OCI-M2 (cell line): Measurements from ENCODE around the gene SRRM3.
"Not testable (repeated sequence)": the region's sequence is repeated elsewhere in the genome, so short reads cannot be mapped to it uniquely, and the experiment has no call there.

Experiments
- DNase-seq: peaks from one replicate; lab custom pipeline; 2025; ENCODE audit not compliant: unreplicated experiment; lab: John Stamatoyannopoulos, UW

Gene SRRM3

DNA sequence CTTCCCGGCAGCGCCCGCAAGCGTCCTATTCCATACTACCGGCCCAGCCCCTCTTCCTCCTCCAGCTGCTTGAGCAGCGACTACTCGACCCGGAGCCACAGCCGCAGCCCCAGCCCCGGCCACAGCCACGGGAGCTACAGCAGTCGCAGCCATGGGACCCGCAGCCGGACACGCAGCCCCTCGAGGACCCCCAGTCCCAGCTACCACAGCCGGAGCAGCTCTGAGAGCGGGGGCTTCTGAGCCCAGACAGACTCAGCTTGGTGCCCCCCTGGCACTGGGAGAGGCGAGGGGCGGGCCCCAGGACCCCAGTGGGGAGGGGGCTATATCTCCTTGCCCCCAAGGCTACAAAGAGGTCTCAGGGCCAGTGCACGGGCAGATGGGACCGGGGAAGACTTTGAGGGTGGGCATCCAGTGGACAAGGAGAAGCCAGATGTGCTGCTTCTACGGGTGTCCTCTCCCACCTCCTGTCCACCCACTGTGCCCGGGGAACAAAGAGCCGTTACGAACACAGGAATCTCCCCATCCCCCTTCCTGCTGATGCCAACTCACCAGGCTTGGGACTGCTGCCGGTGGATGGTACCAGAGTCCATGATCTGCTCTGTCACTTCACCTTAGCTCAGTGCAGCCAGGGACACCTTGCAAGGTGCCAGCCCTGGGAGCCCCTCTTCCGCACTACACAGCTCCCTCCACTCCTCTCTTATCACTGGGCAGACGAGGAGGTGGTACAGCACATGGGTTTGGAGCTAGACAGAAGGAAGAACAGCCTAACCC, 84.1 kb downstream of the SRRM3 start:
- no peak for DNase-seq

DNA sequence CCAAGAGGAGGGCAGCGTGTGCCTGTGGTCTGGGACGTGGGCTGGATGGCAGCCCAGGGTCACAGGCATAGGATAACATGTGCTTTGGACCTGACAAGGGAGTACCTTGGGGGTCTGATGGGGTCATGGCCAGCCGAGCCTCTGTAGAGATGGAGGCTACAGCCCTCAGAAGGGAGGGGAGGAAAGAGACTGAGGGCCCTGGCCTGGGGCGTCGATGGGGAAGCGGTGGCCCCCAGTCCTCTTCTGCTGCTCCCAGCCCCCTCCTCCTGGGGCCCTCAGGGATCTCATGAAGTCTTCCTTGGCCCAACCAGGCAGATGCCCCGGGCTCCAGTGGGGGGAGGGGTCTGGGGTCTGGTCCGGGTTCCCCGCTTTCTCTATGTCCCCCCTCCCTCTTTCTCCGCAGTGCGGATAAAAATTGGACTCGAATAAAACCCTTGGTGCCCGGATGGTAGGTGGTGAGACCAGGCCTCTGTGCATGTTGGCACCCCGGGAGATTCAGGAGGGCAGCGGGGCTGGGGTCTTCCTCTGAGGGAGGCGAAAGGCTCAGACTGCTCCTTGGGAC, 85.2 kb downstream of the SRRM3 start:
- no peak for DNase-seq

DNA sequence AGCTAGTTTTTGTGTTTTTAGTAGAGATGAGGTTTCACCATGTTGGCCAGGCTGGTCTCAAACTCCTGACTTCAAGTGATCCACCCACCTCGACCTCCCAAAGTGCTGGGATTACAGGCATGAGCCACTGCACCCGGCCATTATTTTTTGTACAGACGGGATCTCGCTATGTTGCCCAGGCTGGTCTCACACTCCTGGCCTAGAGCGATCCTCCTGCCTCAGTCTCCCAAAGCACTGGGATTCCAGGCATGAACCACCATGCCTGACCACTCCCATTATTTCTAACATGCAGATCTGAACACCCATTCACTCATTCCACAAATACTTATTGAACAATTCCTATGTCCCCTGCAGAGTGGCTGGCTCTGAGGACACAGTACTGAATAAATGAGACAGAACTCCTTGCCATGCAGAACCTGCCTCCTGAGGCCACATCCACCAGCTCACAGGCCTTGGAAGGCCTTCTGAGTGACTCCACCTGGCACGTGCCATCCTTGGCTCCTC, 89.2 kb downstream of the SRRM3 start:
- not testable (repeated sequence) for DNase-seq

DNA sequence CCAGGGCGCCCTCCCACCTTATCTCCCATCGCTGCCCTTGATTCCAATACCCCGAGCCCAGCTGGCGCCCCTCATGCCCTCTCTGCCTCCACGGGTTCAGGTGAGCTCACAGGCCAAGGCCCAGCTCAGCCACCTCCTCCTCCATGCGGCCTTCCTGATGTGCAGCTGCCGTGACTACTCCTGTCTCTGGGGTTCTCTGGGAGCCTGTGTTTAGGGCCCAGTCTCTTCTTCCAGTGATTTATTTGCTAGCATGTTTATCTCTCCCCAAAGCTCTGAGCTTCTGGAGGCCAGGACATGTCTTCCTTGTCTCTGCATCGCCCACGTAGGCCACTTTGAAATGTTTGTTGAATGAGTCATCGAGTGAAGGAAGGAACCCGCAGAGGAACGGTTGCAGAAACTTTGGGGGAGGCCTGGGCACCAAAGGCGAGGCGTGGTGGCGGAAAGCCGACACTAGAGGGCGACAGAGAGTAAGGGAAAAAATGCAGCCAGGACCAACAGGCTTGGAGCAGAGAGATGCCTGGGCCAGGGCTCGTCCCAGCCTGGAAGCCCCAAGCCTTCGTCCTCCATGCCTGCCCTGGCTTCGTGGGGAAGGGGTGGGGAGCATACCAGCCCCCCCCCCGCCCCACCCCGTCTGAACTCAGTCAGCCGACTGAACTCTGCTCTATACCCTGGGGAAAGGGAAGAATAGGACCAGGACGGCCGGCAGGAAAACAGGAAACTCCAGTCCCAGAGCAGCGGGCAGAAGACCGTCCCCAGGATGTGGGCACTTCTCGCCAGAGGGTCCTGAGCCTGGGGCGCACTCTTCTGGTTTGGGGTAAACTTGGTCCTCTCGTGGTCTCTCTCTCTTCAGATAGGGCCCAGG, 89.9 kb downstream of the SRRM3 start:
- peak; percentile 73 for DNase-seq

DNA sequence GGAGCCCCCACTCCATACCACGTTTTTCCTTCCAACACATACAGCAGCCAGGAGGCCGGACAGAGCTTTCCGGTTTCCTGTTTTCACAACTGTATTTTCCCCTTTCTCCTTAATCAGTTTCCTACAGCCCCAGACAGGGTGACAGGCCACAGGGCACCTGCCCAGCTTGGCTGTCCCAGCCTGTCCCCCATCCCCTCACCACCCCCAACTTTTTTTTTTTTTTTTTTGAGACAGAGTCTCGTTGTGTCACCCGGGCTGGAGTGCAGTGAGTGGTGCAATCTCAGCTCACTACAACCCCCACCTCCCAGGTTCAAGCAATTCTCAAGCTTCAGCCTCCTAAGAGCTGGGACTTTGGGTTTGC, 90.5 kb downstream of the SRRM3 start:
- no peak for DNase-seq

DNA sequence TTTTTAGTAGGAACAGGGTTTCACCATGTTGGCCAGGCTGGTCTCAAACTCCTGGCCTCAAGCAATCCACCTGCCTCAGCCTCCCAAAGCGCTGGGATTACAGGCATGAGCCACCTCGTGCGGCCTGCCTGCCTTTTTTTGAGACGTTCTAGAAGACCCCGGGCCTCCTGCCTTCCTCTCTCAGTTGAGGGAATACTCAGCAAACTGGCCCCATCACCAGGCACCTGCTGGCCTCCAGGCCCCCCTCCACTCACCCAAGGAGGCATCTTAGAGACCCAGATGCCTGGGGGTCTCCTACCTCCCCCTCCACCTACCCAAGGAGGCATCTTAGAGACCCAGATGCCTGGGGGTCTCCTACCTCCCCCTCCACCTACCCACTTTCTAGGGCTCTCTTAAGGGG, 91.2 kb downstream of the SRRM3 start:
- not testable (repeated sequence) for DNase-seq

DNA sequence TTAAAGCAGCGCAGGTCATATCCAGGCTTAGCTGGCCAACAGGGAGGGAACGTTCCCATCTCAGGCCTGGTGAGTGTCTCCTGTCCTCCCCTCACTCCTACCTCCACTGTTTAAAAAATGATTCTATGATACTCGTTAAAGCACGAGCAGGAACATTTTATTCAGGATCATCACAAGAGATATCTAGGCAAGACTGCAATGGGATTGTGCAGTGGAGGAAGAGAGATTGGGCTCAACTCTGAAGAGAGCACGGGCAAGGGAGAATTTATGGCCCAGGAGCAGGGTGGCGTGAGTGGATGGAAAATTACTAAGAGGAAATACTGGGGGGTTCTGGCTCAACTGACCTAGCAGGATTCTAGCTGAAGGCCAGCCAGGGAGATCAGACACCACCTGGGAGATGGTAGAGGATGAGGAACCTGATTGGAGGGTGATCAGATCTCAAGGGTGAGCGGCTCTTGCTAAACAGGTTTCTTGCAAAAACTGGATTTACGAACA, 91.8 kb downstream of the SRRM3 start:
- DNase-seq = no peak

DNA sequence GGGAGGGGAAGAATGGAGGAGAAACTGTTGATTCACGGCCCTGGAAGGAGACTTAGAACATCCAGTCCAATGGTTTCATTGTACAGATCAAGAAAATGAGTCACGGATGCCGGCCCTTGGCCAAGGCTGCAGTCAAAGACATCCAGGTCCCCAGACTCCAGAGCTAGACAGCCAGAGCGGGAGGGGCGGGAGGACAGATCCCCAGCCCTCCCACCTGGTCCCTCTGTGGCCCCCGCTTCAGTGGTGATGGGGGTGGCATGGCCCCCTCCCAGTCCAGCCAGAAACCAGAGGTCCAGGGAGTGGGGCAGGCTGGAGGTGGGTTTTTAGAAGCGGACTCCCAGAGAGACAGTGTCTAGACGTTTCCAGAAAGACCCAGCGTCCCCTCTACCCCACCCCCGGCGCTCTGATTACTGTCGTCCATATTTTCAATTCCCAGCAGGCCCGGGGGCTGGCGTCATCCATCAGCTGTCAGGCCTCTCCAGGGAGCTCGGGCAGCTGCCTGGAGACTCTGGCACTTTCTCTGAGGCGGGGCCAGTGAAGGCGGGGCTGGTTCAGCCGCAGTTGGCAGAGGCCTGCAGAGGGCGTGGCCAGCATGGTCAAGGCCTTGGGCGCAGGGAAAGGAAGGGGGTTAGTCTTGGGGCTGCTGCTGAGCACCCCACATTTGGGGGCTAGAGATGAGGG, 92.8 kb downstream of the SRRM3 start:
- DNase-seq = no peak

DNA sequence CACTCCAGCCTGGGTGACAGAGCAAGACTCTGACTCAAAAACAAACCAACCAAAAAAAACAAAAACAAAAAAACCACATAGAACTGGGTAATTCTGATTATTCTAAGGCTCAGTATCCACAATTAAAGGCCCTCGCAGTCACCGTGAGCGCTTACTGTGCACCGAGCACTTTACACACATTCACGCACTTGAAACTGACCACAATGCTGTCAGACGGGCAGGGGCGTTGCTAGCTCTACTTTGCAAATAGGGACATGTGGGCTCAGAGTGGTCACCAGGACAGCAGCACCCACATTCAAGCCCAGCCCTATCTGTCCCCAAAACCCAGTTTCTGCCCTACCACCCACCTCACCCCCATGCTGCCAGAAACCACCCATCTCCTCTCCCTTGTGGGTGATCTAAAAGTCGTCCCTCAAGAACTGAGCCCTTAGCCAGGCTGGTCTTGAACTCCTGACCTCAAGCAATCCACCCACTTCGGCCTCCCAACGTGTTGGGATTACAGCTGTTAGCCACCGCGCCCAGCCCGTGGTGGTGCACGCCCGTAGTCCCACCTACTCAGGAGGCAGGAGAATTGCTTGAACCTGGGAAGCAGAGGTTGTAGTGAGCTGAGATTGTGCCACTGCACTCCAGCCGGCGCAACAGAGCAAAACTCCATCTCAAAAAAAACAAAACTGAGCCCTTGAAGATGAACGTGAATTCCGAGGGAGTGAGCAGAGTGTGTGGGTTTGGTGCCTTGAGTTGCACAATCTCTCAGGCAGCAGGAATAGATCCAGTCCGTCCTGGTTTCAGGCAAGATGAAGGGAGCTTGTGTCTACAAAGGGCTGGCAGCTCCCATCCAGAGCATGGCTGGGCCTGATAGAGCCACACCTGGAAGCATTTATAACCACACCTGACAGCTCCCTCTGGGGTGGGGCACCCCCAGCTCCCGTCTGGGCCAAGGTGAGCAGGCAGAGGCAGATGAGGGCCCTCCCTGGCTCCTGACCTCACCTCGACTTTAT, 95.3 kb downstream of the SRRM3 start:
- no peak for DNase-seq

DNA sequence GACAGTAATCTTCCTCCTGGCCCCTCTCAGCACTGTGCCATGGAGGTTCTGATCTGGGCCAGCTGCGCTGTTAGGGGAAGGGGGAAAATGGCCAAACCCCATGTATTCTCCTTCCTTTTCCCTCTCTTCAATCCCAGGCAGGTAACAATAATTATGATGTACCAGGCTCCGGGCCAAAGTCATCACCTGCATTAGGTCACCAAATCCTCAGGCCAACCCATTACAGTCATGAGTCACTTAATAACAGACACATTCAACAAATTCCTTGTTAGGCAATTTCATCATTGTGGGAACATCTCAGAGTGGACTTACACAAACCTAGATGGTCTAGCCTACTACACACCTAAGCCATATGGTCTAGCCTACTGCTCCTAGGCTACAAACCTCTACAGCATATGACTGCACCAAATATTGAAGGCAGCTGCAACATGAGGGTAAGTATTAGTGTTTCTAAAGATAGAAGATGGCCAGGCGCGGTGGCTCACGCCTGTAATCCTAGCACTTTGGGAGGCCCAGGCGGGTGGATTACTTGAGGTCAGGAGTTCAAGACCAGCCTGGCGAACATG, 98.6 kb downstream of the SRRM3 start:
- no peak for DNase-seq

DNA sequence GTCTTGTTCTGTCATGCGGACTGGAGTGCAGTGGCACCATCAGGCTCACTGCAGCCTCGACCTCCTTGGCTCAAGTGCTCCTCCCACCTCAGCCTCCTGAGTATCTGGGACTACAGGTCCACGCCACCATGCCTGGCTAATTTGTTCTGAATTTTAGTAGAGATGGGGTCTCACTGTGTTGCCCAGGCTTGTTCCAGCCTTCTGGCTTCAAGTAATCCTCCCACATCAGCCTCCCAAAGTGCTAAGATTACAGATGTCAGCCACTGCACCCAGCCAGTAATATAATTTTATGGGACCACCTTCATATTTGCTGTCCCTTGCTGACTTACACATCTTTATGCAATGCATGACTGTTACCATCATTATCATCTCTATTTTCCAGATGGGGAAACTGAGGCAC, 99.3 kb downstream of the SRRM3 start:
- no peak for DNase-seq

DNA sequence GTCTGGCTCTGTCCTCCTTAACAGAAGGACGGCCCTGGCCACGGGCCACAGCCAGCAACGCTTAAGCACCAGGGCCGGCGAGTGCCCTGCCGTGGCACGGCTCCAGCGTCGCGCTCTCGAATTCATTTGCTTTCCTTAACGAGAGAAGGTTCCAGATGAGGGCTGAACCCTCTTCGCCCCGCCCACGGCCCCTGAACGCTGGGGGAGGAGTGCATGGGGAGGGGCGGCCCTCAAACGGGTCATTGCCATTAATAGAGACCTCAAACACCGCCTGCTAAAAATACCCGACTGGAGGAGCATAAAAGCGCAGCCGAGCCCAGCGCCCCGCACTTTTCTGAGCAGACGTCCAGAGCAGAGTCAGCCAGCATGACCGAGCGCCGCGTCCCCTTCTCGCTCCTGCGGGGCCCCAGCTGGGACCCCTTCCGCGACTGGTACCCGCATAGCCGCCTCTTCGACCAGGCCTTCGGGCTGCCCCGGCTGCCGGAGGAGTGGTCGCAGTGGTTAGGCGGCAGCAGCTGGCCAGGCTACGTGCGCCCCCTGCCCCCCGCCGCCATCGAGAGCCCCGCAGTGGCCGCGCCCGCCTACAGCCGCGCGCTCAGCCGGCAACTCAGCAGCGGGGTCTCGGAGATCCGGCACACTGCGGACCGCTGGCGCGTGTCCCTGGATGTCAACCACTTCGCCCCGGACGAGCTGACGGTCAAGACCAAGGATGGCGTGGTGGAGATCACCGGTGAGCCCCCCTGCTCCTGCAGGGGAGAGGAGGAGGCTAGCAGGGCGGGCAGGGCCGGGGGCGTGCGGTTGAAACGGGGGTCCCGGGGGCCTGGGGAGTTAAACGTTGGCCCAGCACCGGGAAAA, 100.9 kb downstream of the SRRM3 start, which contains the start of gene HSPB1:
Gene HSPB1, plus strand, starts transcription at position 327 of the 855 bp plus-strand sequence. Its CDS starts 40 bp downstream, at position 367.
- DNase-seq = peak; percentile 49

DNA sequence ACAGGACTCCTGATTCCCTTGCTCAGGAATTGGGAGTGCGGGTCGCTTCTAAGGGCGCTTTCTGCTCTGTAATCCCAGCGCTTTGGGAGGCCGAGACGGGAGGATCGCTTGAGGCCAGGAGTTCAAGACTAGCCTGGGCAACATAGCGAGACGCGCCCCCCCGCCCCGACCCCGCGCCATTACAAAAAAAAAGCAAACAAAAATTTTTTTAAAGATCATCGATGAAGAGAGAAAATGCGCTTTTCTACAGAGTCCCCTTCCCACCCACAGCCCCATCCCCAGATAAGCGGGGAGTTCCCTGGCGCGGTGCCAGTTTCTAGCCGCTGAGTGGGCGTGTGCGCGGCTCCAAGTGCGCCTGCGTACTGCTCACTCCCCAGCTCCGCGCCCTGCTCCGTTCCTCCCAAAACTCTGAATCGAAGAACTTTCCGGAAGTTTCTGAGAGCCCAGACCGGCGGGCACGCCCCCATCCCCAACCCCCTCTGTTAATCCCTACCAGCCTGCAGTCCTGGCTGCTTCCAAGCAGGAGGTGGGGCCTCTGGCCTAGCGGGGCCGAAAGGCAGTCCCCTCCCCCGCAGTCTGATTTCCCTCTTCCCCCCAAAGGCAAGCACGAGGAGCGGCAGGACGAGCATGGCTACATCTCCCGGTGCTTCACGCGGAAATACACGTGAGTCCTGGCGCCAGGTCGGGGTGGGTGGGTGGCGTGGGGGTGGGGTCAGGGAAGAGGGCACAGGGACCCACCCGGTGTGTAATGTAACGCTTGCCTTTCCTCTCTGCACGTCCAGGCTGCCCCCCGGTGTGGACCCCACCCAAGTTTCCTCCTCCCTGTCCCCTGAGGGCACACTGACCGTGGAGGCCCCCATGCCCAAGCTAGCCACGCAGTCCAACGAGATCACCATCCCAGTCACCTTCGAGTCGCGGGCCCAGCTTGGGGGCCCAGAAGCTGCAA, 101.8 kb downstream of the SRRM3 start:
- peak; percentile 51 for DNase-seq

DNA sequence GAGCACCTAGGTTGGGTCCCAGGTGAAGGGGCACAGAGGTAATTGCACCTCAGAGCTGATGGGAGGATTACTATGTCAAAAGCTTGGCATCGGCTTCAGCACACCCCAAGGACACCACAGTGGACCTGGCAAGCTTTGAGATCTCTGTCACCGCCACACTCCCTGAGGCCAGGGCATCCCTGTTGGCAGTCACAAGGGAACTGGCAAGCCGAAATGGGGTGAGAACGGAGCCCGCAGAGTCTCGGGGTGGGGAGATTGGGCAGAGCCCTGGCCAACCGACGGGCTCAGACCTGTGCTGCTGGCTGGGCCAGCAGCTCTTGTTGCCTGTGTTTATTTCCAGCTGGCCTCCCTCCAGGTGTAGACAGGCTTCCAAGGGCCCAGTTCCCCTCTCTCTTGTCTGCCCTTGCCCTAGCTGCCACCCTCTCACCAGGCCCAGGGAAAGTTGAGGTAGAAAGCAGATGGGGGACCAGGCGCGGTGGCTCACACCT, 103.2 kb downstream of the SRRM3 start:
- DNase-seq = no peak

DNA sequence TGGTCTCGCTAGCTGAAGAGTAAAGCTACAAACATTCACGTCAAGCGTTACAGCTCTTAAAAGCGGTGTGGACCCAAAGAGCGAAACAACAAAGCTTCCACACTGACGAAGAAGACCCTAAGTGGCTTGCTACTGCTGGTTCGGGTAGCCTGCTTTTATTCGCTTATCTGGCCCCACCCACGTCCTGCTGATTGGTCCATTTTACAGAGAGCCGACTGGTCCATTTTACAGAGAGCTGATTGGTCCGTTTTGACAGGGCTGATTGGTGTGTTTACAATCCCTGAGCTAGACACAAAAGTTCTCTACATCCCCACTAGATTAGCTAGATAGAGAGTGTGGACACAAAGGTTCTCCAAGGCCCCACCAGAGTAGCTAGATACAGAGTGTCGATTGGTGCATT, 107.2 kb downstream of the SRRM3 start:
- DNase-seq = not testable (repeated sequence)

DNA sequence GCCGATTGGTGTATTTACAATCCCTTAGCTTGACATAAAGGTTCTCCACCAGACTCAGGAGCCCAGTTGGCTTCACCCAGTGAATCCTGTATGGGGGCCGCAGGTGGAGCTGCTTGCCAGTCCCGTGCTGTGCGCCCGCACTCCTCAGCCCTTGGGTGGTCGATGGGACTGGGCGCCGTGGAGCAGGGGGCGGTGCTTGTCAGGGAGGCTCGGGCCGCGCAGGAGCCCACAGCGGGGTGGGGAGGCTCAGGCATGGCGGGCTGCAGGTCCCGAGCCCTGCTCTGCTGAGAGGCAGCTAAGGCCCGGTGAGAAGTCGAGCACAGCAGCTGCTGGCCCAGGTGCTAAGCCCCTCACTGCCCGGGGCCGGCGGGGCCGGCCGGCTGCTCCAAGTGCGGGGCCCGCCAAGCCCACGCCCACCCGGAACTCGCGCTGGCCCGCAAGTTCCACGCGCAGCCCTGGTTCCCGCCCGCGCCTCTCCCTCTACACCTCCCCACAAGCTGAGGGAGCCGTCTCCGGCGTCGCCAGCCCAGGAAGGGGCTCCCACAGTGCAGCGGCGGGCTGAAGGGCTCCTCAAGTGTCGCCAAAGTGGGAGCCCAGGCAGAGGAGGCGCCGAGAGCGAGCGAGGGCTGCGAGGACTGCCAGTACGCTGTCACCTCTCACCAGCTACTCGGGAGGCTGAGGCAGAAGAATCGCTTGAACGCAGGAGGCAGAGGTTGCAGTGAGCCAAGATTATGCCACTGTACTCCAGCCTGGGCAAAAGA, 107.8 kb downstream of the SRRM3 start:
- DNase-seq = not testable (repeated sequence)
